HUES6 (cell line): ENCODE results near the gene SETD3.

ENCODE experiments used
- H3K27ac ChIP-seq: 2 replicates; pipeline ENCODE4 v1.7.0; 2013; ENCODE audit warnings: low read depth, mild to moderate bottlenecking, low read length, inconsistent platforms
- H3K27me3 ChIP-seq: 2 replicates; pipeline ENCODE4 v1.6.1; 2013; ENCODE audit warnings: low read length; ENCODE audit not compliant: control insufficient read depth, insufficient read depth
- H3K36me3 ChIP-seq: 2 replicates; pipeline ENCODE4 v1.6.1; 2013; ENCODE audit warnings: low read length; ENCODE audit not compliant: control insufficient read depth, insufficient read depth
- H3K4me1 ChIP-seq: 2 replicates; pipeline ENCODE4 v1.6.1; 2013; ENCODE audit warnings: low read length; ENCODE audit not compliant: control insufficient read depth, insufficient read depth
- H3K4me3 ChIP-seq: 2 replicates; pipeline ENCODE4 v1.5.1; 2013; ENCODE audit warnings: low read depth, low read length
- H3K9ac ChIP-seq: one replicate; pipeline ENCODE4 v1.6.1; 2013; ENCODE audit warnings: mild to moderate bottlenecking, low read length
- H3K9me3 ChIP-seq: 2 replicates; pipeline ENCODE4 v1.6.1; 2013; ENCODE audit warnings: low read depth, low read length; ENCODE audit not compliant: control insufficient read depth, insufficient read depth

SETD3 gene

GRCh38 chr14:99388286-99388685 lies 92.4 kb downstream of the SETD3 start:
- Histone ChIP-seq H3K4me1 (peaks cover 19% of the 10 kb centered on the region), H3K36me3 (no peaks in the 10 kb centered on the region), H3K27ac (no peak overlapping the region), H3K27me3 (no peaks in the 10 kb centered on the region), H3K4me3 (no peak overlapping the region), H3K9ac (no peak overlapping the region), H3K9me3 (no peaks in the 10 kb centered on the region; the same call in 1 of the 2 replicates)

- Histone ChIP-seq H3K4me1 (peaks cover 22% of the 10 kb centered on the region), H3K9ac (no peak overlapping the region), H3K27me3 (no peaks in the 10 kb centered on the region), H3K9me3 (no peaks in the 10 kb centered on the region; the same call in 1 of the 2 replicates), H3K4me3 (no peak overlapping the region), H3K36me3 (no peaks in the 10 kb centered on the region), H3K27ac (no peak overlapping the region)
Observed at GRCh38 chr14:99387880-99388279, 92.8 kb downstream of the SETD3 start.

- H3K27ac ChIP-seq: no peak overlapping the region
- no peaks in the 10 kb centered on the region for H3K27me3 ChIP-seq
- H3K4me3 ChIP-seq: no peak overlapping the region
- H3K9me3 ChIP-seq: no peaks in the 10 kb centered on the region; the same call in 1 of the 2 replicates
- H3K4me1 ChIP-seq: peaks cover 28% of the 10 kb centered on the region
- no peak overlapping the region for H3K9ac ChIP-seq
- no peaks in the 10 kb centered on the region for H3K36me3 ChIP-seq
Observed at GRCh38 chr14:99384450-99385417, 95.9 kb downstream of the SETD3 start.

GRCh38 chr14:99383472-99384449 lies 96.9 kb downstream of the SETD3 start:
- Histone ChIP-seq H3K27me3 (no peaks in the 10 kb centered on the region), H3K9ac (no peak overlapping the region), H3K36me3 (no peaks in the 10 kb centered on the region), H3K9me3 (no peaks in the 10 kb centered on the region; the same call in 1 of the 2 replicates), H3K4me3 (no peak overlapping the region), H3K4me1 (peaks cover 26% of the 10 kb centered on the region), H3K27ac (no peak overlapping the region)

- Histone ChIP-seq H3K9me3 (no peaks in the 10 kb centered on the region; the same call in 1 of the 2 replicates), H3K27me3 (no peaks in the 10 kb centered on the region), H3K9ac (no peak overlapping the region), H3K4me3 (no peak overlapping the region), H3K36me3 (no peaks in the 10 kb centered on the region), H3K27ac (no peak overlapping the region), H3K4me1 (peaks cover 29% of the 10 kb centered on the region)
Observed at GRCh38 chr14:99382781-99383471, 97.7 kb downstream of the SETD3 start.

- H3K9me3 ChIP-seq: no peaks in the 10 kb centered on the region; the same call in 1 of the 2 replicates
- peaks cover 29% of the 10 kb centered on the region for H3K4me1 ChIP-seq
- no peaks in the 10 kb centered on the region for H3K27me3 ChIP-seq
- H3K4me3 ChIP-seq: no peak overlapping the region
- H3K36me3 ChIP-seq: no peaks in the 10 kb centered on the region
- H3K27ac ChIP-seq: no peak overlapping the region
- H3K9ac ChIP-seq: no peak overlapping the region
Observed at GRCh38 chr14:99382071-99382470, 98.6 kb downstream of the SETD3 start.

GRCh38 chr14:99381688-99382060 lies 99.0 kb downstream of the SETD3 start:
- Histone ChIP-seq H3K4me1 (peaks cover 29% of the 10 kb centered on the region), H3K36me3 (no peaks in the 10 kb centered on the region), H3K27me3 (no peaks in the 10 kb centered on the region), H3K27ac (no peak overlapping the region), H3K9ac (no peak overlapping the region), H3K9me3 (no peaks in the 10 kb centered on the region; the same call in 1 of the 2 replicates), H3K4me3 (no peak overlapping the region)

- no peaks in the 10 kb centered on the region for H3K27me3 ChIP-seq
- no peak overlapping the region for H3K9ac ChIP-seq
- H3K4me3 ChIP-seq: no peak overlapping the region
Observed at GRCh38 chr14:99380991-99381687, 99.5 kb downstream of the SETD3 start.

GRCh38 chr14:99380402-99380801 lies 100.3 kb downstream of the SETD3 start:
- H3K27ac ChIP-seq: no peak overlapping the region
- peaks cover 29% of the 10 kb centered on the region for H3K4me1 ChIP-seq
- H3K27me3 ChIP-seq: no peaks in the 10 kb centered on the region

More at GRCh38 chr14:99380991-99381687, 99.5 kb downstream of the SETD3 start:
- Histone ChIP-seq H3K9me3 (no peaks in the 10 kb centered on the region; the same call in 1 of the 2 replicates), H3K4me1 (peaks cover 29% of the 10 kb centered on the region), H3K36me3 (no peaks in the 10 kb centered on the region), H3K27ac (no peak overlapping the region)

GRCh38 chr14:99378782-99379214 lies 101.9 kb downstream of the SETD3 start:
- Histone ChIP-seq H3K9ac (no peak overlapping the region), H3K27ac (no peak overlapping the region), H3K9me3 (no peaks in the 10 kb centered on the region)

More at GRCh38 chr14:99380402-99380801, 100.3 kb downstream of the SETD3 start:
- H3K4me3 ChIP-seq: no peak overlapping the region
- H3K9ac ChIP-seq: no peak overlapping the region
- H3K36me3 ChIP-seq: no peaks in the 10 kb centered on the region
- H3K9me3 ChIP-seq: no peaks in the 10 kb centered on the region; the same call in 1 of the 2 replicates

More at GRCh38 chr14:99378782-99379214, 101.9 kb downstream of the SETD3 start:
- Histone ChIP-seq H3K27me3 (no peaks in the 10 kb centered on the region), H3K4me3 (no peak overlapping the region), H3K36me3 (no peaks in the 10 kb centered on the region), H3K4me1 (peaks cover 20% of the 10 kb centered on the region)
